Skeletal muscle satellite cell (primary cell): ENCODE data around the gene GPRASP1.
"Not testable (repeated sequence)": the region's sequence is repeated elsewhere in the genome, so short reads cannot be mapped to it uniquely, and the experiment has no call there.

Experiments
- H3K27me3 ChIP-seq: 2 replicates; pipeline ENCODE4 v1.7.0; 2013; ENCODE audit warnings: low read length; ENCODE audit not compliant: control insufficient read depth, insufficient read depth
- H3K36me3 ChIP-seq: 2 replicates; pipeline ENCODE4 v1.7.0; 2013; ENCODE audit warnings: mild to moderate bottlenecking, control low read depth, low read length; ENCODE audit not compliant: insufficient read depth
- H3K4me1 ChIP-seq: 2 replicates; pipeline ENCODE4 v1.7.0; 2013; ENCODE audit warnings: low read length; ENCODE audit not compliant: control insufficient read depth, insufficient read depth
- H3K4me2 ChIP-seq: 2 replicates; pipeline ENCODE4 v1.7.0; 2013; ENCODE audit warnings: mild to moderate bottlenecking, low read length
- H3K4me3 ChIP-seq: 2 replicates; pipeline ENCODE4 v1.7.0; 2013; ENCODE audit warnings: low read length
- H3K9ac ChIP-seq: 2 replicates; pipeline ENCODE4 v1.7.0; 2013; ENCODE audit warnings: mild to moderate bottlenecking, low read depth, low read length, moderate library complexity
- H3K9me3 ChIP-seq: replicated peaks from 2 replicates; pipeline ENCODE4 v1.7.0; 2013; ENCODE audit warnings: mild to moderate bottlenecking, control low read depth, low read length

GPRASP1 gene

GRCh38 chrX:102659790-102660757 lies 8.8 kb downstream of the GPRASP1 start:
- H3K27me3 ChIP-seq = no peaks in the 10 kb centered on the region
- H3K36me3 ChIP-seq = no peaks in the 10 kb centered on the region
- peak overlapping the region; percentile 64 for H3K4me3 ChIP-seq
- H3K9me3 ChIP-seq = no peaks in the 10 kb centered on the region
- peaks cover 4% of the 10 kb centered on the region for H3K4me1 ChIP-seq
- peak overlapping the region; percentile 65 for H3K9ac ChIP-seq
- H3K4me2 ChIP-seq = peak overlapping the region; percentile 69

- not testable (repeated sequence) for H3K4me3 ChIP-seq, H3K9me3 ChIP-seq, H3K4me2 ChIP-seq, H3K4me1 ChIP-seq, H3K36me3 ChIP-seq, H3K27me3 ChIP-seq, H3K9ac ChIP-seq
These were observed 12.5 kb downstream of the GPRASP1 start for GRCh38 chrX:102663820-102664219.

- H3K27me3 ChIP-seq, H3K4me3 ChIP-seq, H3K4me1 ChIP-seq, H3K9me3 ChIP-seq, H3K36me3 ChIP-seq, H3K9ac ChIP-seq, H3K4me2 ChIP-seq: not testable (repeated sequence)
These were observed 15.8 kb downstream of the GPRASP1 start for GRCh38 chrX:102667034-102667433.

GRCh38 chrX:102669526-102669925 lies 18.2 kb downstream of the GPRASP1 start:
- H3K4me1 ChIP-seq = no peaks in the 10 kb centered on the region
- no peaks in the 10 kb centered on the region for H3K36me3 ChIP-seq
- no peak overlapping the region for H3K9ac ChIP-seq
- H3K4me2 ChIP-seq = no peak overlapping the region
- no peak overlapping the region for H3K4me3 ChIP-seq
- no peaks in the 10 kb centered on the region for H3K27me3 ChIP-seq
- H3K9me3 ChIP-seq = no peaks in the 10 kb centered on the region

- Histone ChIP-seq H3K4me1 (no peaks in the 10 kb centered on the region), H3K9me3 (no peaks in the 10 kb centered on the region), H3K27me3 (no peaks in the 10 kb centered on the region), H3K4me2 (no peak overlapping the region), H3K9ac (no peak overlapping the region), H3K36me3 (no peaks in the 10 kb centered on the region), H3K4me3 (no peak overlapping the region)
These were observed 21.6 kb downstream of the GPRASP1 start for GRCh38 chrX:102672856-102673255.

- not testable (repeated sequence) for H3K4me3 ChIP-seq, H3K4me1 ChIP-seq, H3K36me3 ChIP-seq, H3K9ac ChIP-seq, H3K9me3 ChIP-seq, H3K27me3 ChIP-seq, H3K4me2 ChIP-seq
These were observed 26.2 kb downstream of the GPRASP1 start for GRCh38 chrX:102677479-102677878.

- H3K9me3 ChIP-seq = no peaks in the 10 kb centered on the region
- H3K4me3 ChIP-seq = no peak overlapping the region
- no peak overlapping the region for H3K4me2 ChIP-seq
- H3K27me3 ChIP-seq = no peaks in the 10 kb centered on the region
- no peaks in the 10 kb centered on the region for H3K4me1 ChIP-seq
- no peak overlapping the region for H3K9ac ChIP-seq
- H3K36me3 ChIP-seq = no peaks in the 10 kb centered on the region
These were observed 33.7 kb downstream of the GPRASP1 start for GRCh38 chrX:102684772-102685520.

GRCh38 chrX:102694749-102695148 lies 43.5 kb downstream of the GPRASP1 start:
- Histone ChIP-seq H3K4me1 (no peaks in the 10 kb centered on the region), H3K9ac (no peak overlapping the region), H3K4me2 (no peak overlapping the region), H3K36me3 (no peaks in the 10 kb centered on the region), H3K4me3 (no peak overlapping the region), H3K27me3 (no peaks in the 10 kb centered on the region), H3K9me3 (no peaks in the 10 kb centered on the region)

GRCh38 chrX:102696306-102696705 lies 45.0 kb downstream of the GPRASP1 start:
- Histone ChIP-seq H3K36me3 (no peaks in the 10 kb centered on the region), H3K4me3 (no peak overlapping the region), H3K4me1 (no peaks in the 10 kb centered on the region), H3K27me3 (peaks cover 3% of the 10 kb centered on the region), H3K9ac (no peak overlapping the region), H3K4me2 (no peak overlapping the region), H3K9me3 (no peaks in the 10 kb centered on the region)

GRCh38 chrX:102697494-102697893 lies 46.2 kb downstream of the GPRASP1 start:
- no peak overlapping the region for H3K9ac ChIP-seq
- no peak overlapping the region for H3K4me2 ChIP-seq
- peaks cover 3% of the 10 kb centered on the region for H3K27me3 ChIP-seq
- H3K9me3 ChIP-seq = no peaks in the 10 kb centered on the region
- no peaks in the 10 kb centered on the region for H3K36me3 ChIP-seq
- no peaks in the 10 kb centered on the region for H3K4me1 ChIP-seq
- no peak overlapping the region for H3K4me3 ChIP-seq
